Measurements from ENCODE around the gene STOM.
"Not testable (repeated sequence)": the region's sequence is repeated elsewhere in the genome, so short reads cannot be mapped to it uniquely, and the experiment has no call there.

The STOM gene

GRCh38 chr9:121294866-121295661 is 75.0 kb downstream of the STOM start:
- in situ Hi-C loops (cut with HindIII; ENCODE audit: low sequenced_read_pairs): no loop called here
- TF ChIP-seq, protein P1, sequence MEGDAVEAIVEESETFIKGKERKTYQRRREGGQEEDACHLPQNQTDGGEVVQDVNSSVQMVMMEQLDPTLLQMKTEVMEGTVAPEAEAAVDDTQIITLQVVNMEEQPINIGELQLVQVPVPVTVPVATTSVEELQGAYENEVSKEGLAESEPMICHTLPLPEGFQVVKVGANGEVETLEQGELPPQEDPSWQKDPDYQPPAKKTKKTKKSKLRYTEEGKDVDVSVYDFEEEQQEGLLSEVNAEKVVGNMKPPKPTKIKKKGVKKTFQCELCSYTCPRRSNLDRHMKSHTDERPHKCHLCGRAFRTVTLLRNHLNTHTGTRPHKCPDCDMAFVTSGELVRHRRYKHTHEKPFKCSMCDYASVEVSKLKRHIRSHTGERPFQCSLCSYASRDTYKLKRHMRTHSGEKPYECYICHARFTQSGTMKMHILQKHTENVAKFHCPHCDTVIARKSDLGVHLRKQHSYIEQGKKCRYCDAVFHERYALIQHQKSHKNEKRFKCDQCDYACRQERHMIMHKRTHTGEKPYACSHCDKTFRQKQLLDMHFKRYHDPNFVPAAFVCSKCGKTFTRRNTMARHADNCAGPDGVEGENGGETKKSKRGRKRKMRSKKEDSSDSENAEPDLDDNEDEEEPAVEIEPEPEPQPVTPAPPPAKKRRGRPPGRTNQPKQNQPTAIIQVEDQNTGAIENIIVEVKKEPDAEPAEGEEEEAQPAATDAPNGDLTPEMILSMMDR (IDR thresholded peaks at IDR 0.05; ENCODE audit: low read depth, low read length): no peak
- H3K4me3 ChIP-seq (ENCODE audit: low read depth, low read length): no peak overlapping the region
- no peak for DNase-seq (ENCODE audit: low read depth, low spot score)

DNA sequence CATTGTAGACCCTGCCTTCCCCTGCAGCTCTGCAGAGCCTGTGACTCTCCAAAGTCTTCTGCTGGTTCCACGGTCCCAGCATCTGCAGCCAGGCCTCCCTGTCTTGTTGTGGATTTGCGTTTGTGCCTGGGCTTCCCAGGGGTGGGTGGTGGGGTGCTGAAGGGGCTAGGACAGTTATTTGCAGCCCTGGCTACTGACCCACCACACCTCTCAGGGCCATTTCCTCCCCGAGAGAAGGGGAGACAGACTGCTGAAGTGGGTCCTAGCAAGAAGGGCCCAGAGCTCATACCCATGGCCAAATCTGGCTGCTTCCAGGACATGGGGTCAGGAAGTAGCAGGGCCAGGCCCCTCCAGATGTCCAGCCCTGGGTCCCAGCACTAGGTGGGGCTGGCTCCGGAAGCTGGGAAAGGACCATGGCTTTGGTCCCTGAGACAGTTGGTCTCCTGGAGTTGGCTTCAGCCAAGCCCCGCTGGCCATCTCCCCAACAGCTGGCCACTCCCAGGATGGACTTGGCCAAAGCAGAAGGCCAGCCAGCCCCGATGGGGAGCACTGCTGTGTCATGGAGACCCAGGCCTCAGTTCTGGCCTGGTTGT is 75.8 kb downstream of the STOM start:
- no peak for DNase-seq (ENCODE audit: low read depth, low spot score)
- H3K4me3 ChIP-seq (ENCODE audit: low read depth, low read length): no peak overlapping the region
- in situ Hi-C loops (cut with HindIII; ENCODE audit: low sequenced_read_pairs): no loop called here
- TF ChIP-seq, protein P1 (IDR thresholded peaks at IDR 0.05; ENCODE audit: low read depth, low read length): no peak

- TF ChIP-seq, protein P1 (IDR thresholded peaks at IDR 0.05; ENCODE audit: low read depth, low read length): no peak
- DNase-seq (ENCODE audit: low read depth, low spot score): no peak
- in situ Hi-C loops (cut with HindIII; ENCODE audit: low sequenced_read_pairs): no loop called here
- H3K4me3 ChIP-seq (ENCODE audit: low read depth, low read length): no peak overlapping the region
These were observed 77.2 kb downstream of the STOM start for GRCh38 chr9:121292801-121293241.

- in situ Hi-C loops (cut with HindIII; ENCODE audit: low sequenced_read_pairs): no loop called here
- no peak for DNase-seq (ENCODE audit: low read depth, low spot score)
- H3K4me3 ChIP-seq (ENCODE audit: low read depth, low read length): no peak overlapping the region
- TF ChIP-seq, protein P1 (IDR thresholded peaks at IDR 0.05; ENCODE audit: low read depth, low read length): no peak
These were observed 78.0 kb downstream of the STOM start for GRCh38 chr9:121292051-121292450.

GRCh38 chr9:121291536-121291935 is 78.5 kb downstream of the STOM start:
- DNase-seq (ENCODE audit: low read depth, low spot score); in situ Hi-C loops (cut with HindIII; ENCODE audit: low sequenced_read_pairs); H3K4me3 ChIP-seq (ENCODE audit: low read depth, low read length): not testable (repeated sequence)

DNA sequence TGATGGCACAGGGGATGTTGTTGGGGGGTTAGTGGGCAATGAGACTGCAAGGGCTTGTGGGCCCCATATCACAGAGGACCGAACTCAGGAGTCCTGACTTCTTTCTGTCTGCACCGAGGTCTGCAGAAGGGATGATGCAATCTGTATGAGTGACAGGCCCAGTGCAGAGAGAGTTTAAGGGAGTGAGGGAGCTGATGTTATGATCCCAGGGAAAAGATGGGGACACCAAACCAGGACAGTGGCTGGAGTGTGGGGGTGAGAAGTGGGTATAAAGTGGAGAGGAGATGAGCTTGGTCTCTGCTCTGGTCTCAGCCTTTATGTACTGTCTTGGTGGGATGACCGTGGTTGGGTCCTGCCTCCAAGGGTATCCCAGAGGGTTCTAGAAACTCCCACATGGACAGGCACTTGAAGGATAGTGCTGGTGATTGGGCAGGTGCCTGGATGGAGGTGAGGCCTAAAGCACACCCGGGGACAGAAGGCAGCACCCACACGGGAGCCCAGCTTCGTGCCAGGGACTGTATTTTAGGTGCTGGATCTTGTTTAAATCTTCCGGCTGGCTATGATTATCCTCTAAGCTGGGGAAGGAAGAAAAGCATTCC is 80.2 kb downstream of the STOM start:
- no peak overlapping the region for H3K4me3 ChIP-seq (ENCODE audit: low read depth, low read length)
- DNase-seq (ENCODE audit: low read depth, low spot score): no peak
- in situ Hi-C loops (cut with HindIII; ENCODE audit: low sequenced_read_pairs): no loop called here
- TF ChIP-seq, protein P1 (IDR thresholded peaks at IDR 0.05; ENCODE audit: low read depth, low read length): no peak

Data from astrocyte of the spinal cord (primary cell).